ENCODE data around the gene C2orf42. TPM values are rescaled to one million over a fixed set of nuclear protein-coding genes. Genes with fewer than 3 reads are reported as not detected.

C2orf42 gene
- total RNA-seq (2021; ENCODE audit: unreplicated experiment) (17.4 TPM), Bru-seq, nascent RNA (percentile 65 among the genes with signal in this experiment), BruChase-seq, experiment 1, labeled RNA remaining after a 6-hour chase (percentile 55 among the genes with signal in this experiment), BruChase-seq, experiment 2, labeled RNA remaining after a 2-hour chase (percentile 62 among the genes with signal in this experiment)
- 7.6 and 10.3 TPM in 2 replicates for polyA plus RNA-seq (2012)
- long read RNA-seq, transcript C2orf42-201 (10 exons, 2,581 nt): major isoform, 6 of 20 reads
- long read RNA-seq, partial matches to known transcripts: 2 of 20 reads
- long read RNA-seq, other reads (novel, unspliced or antisense): 12 of 20 reads

DNA sequence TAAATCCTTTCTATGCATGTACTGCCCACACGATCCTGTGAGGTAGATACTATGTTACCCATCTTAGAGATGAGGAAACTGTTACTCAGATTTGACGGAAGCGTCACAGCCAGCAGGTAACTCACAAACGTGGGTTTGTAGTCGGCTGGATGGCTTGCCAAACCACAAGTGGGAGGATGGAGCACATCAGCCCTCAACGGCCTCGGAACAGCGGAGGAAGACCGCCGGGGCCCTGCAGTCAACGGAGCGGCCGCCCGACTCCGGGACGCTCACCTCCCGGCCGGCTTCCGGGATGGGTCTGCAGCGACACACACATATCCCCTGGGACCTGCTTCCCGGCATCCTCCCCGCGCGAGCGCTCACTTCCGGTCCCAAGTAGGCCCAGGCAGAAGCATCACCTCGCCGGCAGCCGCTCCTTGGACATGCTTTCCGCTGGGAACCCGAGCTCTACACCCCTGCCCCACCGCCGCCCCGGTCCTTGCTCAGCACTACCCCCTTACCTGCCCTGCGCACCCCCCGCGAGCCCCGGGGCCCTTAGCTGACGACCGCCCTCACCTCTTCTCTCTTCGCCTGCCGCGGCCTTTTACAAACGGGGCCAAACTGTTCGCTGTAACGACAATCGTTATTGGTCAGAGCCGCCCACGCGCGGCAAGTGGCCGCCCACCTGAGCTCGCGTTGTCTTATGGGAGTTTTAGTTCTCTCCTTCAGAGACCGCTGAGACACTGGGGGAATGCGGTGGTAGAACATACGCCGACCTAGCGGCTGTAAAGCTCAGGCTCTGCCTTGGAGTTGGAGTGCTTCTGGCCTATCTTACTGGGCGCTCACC is at the start of gene C2orf42:
Gene C2orf42 (minus strand): TSS at position 602 of the 826 bp plus-strand sequence. CDS start 9,034 bp downstream, outside the sequence.
- Histone ChIP-seq H3K9ac (ENCODE audit: low read length) (peak within 1 kb of the TSS; percentile 77), H3K27ac (ENCODE audit: low read depth, low read length) (peak within 1 kb of the TSS; percentile 86), H3K4me1 (ENCODE audit: control insufficient read depth in 1 of 2, insufficient read depth in 2 of 2, low read length in 2 of 2) (peaks cover 7 to 14% of the 10 kb centered on the region in 2 experiments; a peak in 3 of 4 replicates), H3K4me3 (replicated peaks in 1 of 2; ENCODE audit: low read depth in 1 of 2, low read length in 2 of 2) (peak within 1 kb of the TSS; percentile 79 to 87), H2AFZ (ENCODE audit: low read depth, low read length, poor library complexity, severe bottlenecking) (no peak within 1 kb of the TSS), H3K9me3 (ENCODE audit: control insufficient read depth in 1 of 2, insufficient read depth in 1 of 2, low read depth in 1 of 2, low read length in 2 of 2) (no peaks in the 10 kb centered on the region), H3K79me2 (ENCODE audit: insufficient read depth, low read length) (peaks cover 7% of the 10 kb centered on the region; the same call in 1 of the 2 replicates), H3K36me3 (ENCODE audit: control insufficient read depth in 1 of 2, insufficient read depth in 2 of 2, low read length in 2 of 2) (no peaks in the 10 kb centered on the region), H4K20me1 (ENCODE audit: insufficient read depth) (no peaks in the 10 kb centered on the region), H3K27me3 (ENCODE audit: insufficient read depth, low read length) (no peaks in the 10 kb centered on the region), H3K9me2 (ENCODE audit: insufficient read depth) (no peaks in the 10 kb centered on the region), H3K4me2 (ENCODE audit: low read length) (peak within 1 kb of the TSS; percentile 83)
- CTCF ChIA-PET: interaction anchor here (0.7 to 1.3 kb wide), 2 partner anchors 113 to 277 kb away, joined by 3 to 6 read pairs; partner anchors contain the start of gene MXD1
- POLR2A ChIA-PET: interaction anchor here (0.7 to 2.2 kb wide), 24 partner anchors 9 to 279 kb away, joined by 3 to 16 read pairs (median 4); partner anchors contain the start of genes MXD1, PCYOX1 and SNRPG
- no TSS peak for BruUV-seq (replicated peaks)
- RAD21 ChIA-PET (ENCODE audit: low non-redundant PET in 1 of 2, low total read pairs in 2 of 2, uncharacterized antibody in 2 of 2, unreplicated experiment in 2 of 2): interaction anchor here (0.7 to 1.2 kb wide), 3 partner anchors 67 to 103 kb away, joined by 3 to 4 read pairs (median 3); partner anchors contain the start of genes SNRPG (in 2 of the 2) and PCYOX1 (in 1 of the 2)
- peak; percentile 91 for ATAC-seq
- TF ChIP-seq, protein P1, sequence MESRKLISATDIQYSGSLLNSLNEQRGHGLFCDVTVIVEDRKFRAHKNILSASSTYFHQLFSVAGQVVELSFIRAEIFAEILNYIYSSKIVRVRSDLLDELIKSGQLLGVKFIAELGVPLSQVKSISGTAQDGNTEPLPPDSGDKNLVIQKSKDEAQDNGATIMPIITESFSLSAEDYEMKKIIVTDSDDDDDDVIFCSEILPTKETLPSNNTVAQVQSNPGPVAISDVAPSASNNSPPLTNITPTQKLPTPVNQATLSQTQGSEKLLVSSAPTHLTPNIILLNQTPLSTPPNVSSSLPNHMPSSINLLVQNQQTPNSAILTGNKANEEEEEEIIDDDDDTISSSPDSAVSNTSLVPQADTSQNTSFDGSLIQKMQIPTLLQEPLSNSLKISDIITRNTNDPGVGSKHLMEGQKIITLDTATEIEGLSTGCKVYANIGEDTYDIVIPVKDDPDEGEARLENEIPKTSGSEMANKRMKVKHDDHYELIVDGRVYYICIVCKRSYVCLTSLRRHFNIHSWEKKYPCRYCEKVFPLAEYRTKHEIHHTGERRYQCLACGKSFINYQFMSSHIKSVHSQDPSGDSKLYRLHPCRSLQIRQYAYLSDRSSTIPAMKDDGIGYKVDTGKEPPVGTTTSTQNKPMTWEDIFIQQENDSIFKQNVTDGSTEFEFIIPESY (IDR thresholded peaks at IDR 0.05; ENCODE audit: extremely low read depth, insufficient replicate concordance, low read length): no peak
- TF ChIP-seq JUND (IDR thresholded peaks at IDR 0.05) (0 out of 2 replicates have a peak, but pooled peaks have one; percentile 9), SP1 (IDR thresholded peaks at IDR 0.05; ENCODE audit: low read depth) (peak; percentile 99), POLR2AphosphoS5 (IDR thresholded peaks at IDR 0.05; ENCODE audit: low read depth, low read length) (peak; percentile 98), ZFX (IDR thresholded peaks at IDR 0.05) (peak; percentile 97), SIN3A (IDR thresholded peaks at IDR 0.05; ENCODE audit: low read depth) (peak; percentile 81), POLR2A (IDR thresholded peaks at IDR 0.05; ENCODE audit: borderline replicate concordance, extremely low read depth, insufficient read depth, insufficient read length) (peak; percentile 94), SRF (IDR thresholded peaks at IDR 0.05; ENCODE audit: low read depth) (peak; percentile 43; the same call in 1 of the 2 replicates), RAD21 (IDR thresholded peaks at IDR 0.05; ENCODE audit: low read depth) (peak; percentile 10; the same call in 1 of the 2 replicates), EGR1 (IDR thresholded peaks at IDR 0.05; ENCODE audit: low read depth) (peak; percentile 100), MAX (IDR thresholded peaks at IDR 0.05) (peak; percentile 69), ZNF274 (IDR thresholded peaks at IDR 0.05; ENCODE audit: low read depth, low read length) (no peak), ELF1 (IDR thresholded peaks at IDR 0.05; ENCODE audit: borderline replicate concordance, low read depth) (peak; percentile 97)
- TF ChIP-seq, protein P2, sequence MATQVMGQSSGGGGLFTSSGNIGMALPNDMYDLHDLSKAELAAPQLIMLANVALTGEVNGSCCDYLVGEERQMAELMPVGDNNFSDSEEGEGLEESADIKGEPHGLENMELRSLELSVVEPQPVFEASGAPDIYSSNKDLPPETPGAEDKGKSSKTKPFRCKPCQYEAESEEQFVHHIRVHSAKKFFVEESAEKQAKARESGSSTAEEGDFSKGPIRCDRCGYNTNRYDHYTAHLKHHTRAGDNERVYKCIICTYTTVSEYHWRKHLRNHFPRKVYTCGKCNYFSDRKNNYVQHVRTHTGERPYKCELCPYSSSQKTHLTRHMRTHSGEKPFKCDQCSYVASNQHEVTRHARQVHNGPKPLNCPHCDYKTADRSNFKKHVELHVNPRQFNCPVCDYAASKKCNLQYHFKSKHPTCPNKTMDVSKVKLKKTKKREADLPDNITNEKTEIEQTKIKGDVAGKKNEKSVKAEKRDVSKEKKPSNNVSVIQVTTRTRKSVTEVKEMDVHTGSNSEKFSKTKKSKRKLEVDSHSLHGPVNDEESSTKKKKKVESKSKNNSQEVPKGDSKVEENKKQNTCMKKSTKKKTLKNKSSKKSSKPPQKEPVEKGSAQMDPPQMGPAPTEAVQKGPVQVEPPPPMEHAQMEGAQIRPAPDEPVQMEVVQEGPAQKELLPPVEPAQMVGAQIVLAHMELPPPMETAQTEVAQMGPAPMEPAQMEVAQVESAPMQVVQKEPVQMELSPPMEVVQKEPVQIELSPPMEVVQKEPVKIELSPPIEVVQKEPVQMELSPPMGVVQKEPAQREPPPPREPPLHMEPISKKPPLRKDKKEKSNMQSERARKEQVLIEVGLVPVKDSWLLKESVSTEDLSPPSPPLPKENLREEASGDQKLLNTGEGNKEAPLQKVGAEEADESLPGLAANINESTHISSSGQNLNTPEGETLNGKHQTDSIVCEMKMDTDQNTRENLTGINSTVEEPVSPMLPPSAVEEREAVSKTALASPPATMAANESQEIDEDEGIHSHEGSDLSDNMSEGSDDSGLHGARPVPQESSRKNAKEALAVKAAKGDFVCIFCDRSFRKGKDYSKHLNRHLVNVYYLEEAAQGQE (IDR thresholded peaks at IDR 0.05; ENCODE audit: low read depth): no peak
- DNase-seq (ENCODE audit: low read depth, low spot score): peak; percentile 97
- intact Hi-C loops (cut with micrococcal nuclease): loop anchor here (1.0 to 5.0 kb wide), 4 partner anchors 43 to 278 kb away; partner anchors contain the start of genes PCBP1 and TIA1
